GM21723 (cell line): ENCODE data around the gene CCDC83.
A peak's percentile ranks its signal among the peaks of the same experiment; 100 is the strongest.
"Not testable (repeated sequence)": the region's sequence is repeated elsewhere in the genome, so short reads cannot be mapped to it uniquely, and the experiment has no call there.

Source experiments
- ATAC-seq: cut with Tn5 transposase; IDR thresholded peaks from one replicate; pipeline ENCODE4 v1.9.1; 2021; ENCODE audit warnings: mild to moderate bottlenecking, moderate library complexity; ENCODE audit not compliant: unreplicated experiment

Gene CCDC83

DNA sequence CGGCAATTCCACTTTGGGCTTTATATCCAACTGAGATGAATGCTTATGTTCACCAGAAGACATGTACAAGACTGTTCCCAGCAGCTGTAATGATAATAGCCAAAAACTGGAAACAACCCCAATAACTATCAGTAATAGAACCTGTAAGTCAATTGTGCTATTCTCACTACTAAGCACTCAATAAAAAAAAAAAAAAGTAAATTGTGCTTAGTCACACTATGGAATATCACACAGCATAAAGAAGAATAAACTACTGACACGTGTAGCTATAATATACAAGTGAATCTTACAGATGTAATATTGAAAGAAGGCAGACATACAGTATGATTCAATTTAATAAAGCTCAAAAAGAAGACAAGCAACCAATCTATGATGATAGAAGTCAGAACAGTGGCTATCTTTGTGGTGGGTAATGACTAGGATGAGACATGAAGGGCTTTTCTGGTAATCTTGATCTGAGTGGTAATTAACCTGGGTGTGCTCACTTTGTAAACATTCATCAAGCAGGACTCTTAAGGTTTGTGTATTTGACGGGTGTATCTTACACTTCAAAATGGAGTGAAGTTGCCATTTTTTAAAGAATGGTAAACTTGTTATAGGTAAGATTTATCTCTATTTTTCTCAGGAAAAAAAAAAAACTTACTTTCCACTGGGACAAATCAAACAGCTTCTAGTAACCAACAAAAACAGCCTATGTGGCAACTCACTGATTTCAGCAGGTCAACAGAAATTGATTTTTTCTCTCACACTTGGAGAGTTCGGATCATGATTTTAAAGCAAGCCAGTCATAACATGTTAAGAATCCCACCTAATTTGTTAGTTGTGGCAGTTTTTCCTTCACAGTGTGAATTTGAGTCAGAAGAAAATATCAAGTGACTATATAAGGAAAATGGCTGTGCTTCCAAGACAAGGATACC is 84.2 kb downstream of the CCDC83 start:
- no peak for ATAC-seq

- ATAC-seq, result peak; percentile 67
Measured at GRCh38 chr11:85941380-85941973, 86.3 kb downstream of the CCDC83 start.

DNA sequence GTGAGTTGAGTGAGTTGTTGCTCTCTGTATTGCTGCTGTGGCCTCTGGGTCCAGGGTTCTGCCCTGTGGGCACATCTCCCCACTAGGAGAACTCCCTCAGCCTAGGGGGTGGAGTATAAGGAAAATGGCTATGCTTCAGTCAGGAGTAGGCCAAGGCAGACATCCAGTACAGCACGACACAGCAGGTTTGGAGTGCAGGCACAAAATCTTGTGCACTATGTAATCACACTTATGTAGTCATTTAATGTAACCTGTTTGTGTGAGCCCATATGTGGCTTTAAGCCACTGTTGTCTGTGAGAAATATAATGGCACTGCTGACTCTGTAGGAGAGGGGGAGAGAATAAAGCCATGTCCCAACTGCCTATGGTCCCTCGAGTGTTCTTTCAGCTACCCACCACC is 90.1 kb downstream of the CCDC83 start:
- ATAC-seq, result no peak

- no peak for ATAC-seq
Measured at GRCh38 chr11:85945788-85946187, 90.6 kb downstream of the CCDC83 start.

GRCh38 chr11:85946221-85946620 is 91.0 kb downstream of the CCDC83 start:
- no peak for ATAC-seq

- peak; percentile 56 for ATAC-seq
Measured at GRCh38 chr11:85947431-85948272, 92.5 kb downstream of the CCDC83 start.

- peak; percentile 44 for ATAC-seq
Measured at GRCh38 chr11:85948884-85949283, 93.7 kb downstream of the CCDC83 start.

DNA sequence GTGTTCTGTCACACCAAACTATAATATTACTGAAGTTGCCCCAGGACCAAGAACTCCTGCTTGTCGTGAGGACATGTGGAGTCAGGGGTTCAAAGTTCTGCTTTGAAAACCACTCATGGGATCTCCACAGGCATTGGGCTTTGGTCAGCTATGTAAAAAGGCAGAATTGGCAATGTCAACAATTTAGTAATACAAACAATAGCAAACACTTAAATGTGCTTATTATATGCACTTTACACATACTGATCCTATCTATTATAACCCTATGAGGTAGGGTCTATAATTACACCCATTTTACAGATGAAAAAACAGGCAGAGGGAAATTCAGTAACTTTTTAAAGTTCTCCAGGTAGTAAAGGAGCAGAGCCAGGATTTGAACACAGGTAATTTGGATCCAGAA is 94.6 kb downstream of the CCDC83 start:
- ATAC-seq, result no peak

GRCh38 chr11:85950317-85951048 is 95.3 kb downstream of the CCDC83 start:
- no peak for ATAC-seq

- no peak for ATAC-seq
Measured at GRCh38 chr11:85951049-85951405, 95.8 kb downstream of the CCDC83 start.

DNA sequence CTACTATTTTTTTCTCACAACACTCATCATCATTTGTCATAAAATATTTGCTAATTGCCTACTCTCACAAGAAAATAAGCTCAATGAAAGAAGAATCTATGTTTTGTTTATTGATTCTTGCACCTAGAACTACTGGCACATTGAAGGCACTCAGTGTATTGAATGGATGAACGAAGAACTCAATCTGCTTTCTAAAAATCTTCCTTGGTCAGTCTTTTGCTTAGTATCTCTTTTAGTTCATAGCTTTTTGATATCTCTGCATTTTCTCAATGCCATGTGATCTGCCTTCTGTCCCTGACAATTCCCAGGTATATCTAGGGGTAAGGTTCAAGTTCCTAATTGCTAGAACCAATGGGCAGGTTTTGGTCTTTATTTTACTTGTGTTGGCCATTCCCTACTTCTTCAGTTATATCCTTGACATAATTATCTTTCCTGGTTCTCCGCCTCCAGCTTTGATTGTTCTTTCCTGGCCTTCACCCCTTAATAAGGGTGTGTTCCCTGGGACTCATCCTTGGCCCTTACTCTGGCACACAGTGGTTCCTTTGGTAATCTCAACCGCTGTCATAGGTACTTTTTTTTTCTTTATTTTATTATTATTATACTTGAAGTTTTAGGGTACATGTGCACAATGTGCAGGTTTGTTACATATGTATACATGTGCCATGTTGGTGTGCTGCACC is 96.4 kb downstream of the CCDC83 start:
- no peak for ATAC-seq

- ATAC-seq, result not testable (repeated sequence)
Measured at GRCh38 chr11:85952108-85952485, 96.9 kb downstream of the CCDC83 start.

DNA sequence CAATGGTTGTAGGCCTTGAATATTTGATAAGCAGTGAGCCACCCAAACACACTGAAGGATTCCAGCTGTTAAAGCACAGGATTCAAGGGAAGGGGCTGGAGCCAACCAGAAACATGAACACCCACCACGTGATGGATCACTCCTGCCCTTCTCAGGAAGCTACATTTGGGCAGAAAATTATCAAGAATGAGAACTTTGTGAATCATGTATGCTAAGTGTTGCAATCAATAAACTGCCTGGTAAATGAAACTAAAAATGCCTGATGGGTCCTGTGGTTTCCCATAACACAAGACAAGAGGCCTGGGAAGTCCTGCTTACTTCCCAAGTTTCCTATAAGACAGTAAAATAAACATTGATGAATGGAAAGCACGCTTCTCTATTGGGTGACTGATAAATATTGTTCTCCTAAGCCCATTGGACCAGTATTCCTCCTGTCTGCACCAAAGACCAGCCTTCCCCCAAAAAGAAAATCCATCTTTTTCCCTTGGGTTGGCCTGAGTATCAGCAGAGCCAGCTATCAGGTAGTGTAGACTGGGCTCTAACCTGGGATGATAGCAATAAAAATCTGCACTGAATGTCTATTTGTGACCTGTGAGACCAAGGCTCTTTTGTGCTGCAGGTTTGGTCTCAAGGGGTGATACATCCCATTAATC is 98.4 kb downstream of the CCDC83 start:
- ATAC-seq, result no peak

GRCh38 chr11:85955531-85955930 is 100.3 kb downstream of the CCDC83 start:
- no peak for ATAC-seq

GRCh38 chr11:85960678-85961077 is 105.5 kb downstream of the CCDC83 start:
- peak; percentile 52 for ATAC-seq

DNA sequence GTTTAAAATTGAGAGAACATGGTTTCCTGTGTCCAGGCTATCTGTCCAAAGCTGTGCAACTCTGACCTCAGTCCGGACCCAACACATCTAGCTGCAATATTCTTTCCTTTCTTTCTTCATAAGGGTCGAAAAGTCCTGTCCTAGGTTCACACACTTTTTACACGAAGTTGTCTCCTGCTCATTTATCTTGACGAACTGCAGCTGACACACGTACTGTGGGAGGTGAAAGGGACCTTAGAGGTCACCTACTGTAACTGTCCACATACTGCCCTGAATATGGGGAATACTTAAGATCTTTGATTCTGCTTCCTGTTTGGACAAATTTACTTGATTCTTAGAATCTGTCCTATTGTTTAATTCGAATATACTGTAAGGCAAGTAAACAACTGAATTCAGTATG is 105.9 kb downstream of the CCDC83 start:
- no peak for ATAC-seq

DNA sequence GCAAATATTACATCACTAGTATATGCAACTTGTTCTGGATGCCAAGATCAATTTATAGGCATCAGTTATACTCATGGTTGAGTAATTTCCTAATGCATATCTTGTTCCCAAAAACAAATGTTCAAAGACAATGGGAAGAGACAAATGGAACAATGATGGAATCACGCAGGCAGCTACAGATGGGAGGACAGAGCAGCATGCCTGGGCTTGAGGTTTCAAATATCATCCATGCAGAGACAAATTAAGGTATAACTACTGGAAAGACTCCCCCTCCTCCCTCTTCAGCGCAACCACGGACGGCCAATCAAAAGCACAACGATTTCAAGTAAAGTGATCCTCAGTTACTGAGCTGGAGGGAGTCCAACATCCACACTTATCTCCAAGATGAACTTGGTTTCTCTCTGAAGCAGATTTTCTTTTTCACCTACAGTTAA is 106.8 kb downstream of the CCDC83 start:
- ATAC-seq, result no peak

GRCh38 chr11:85965202-85965601 is 110.0 kb downstream of the CCDC83 start:
- ATAC-seq, result no peak

DNA sequence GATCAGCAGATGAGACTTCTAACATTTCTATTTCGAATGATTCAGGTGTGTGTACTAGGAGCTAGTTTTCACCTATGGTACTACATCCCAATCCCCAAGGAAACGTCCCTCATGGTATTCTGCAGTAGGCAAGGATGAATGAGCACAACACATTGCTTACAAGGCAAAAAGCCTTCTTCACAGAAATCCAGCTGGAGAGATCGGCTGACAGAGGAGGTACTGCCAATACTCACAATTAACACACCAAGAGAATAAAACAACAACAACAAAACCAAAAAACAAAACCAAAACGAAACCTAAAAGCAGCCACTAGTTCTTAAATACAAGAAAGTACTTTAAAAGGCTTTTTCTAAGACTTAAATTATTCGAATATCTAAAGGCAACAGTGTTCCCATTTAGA is 112.3 kb downstream of the CCDC83 start:
- ATAC-seq, result no peak
